HepG2 (cell line): Measurements from ENCODE around the gene LYRM4. TPM values are rescaled to one million over a fixed set of nuclear protein-coding genes. Genes with fewer than 3 reads are reported as not detected.
A peak's percentile ranks its signal among the peaks of the same experiment; 100 is the strongest.

Experiments used
- ARID5B ChIP-seq: IDR thresholded peaks from 2 replicates; pipeline ENCODE4 v1.4.0; 2020; ENCODE audit warnings: mild to moderate bottlenecking, missing genetic modification reagents
- BHLHE40 ChIP-seq: IDR thresholded peaks from 2 replicates; pipeline ENCODE4 v1.6.1; 2011; ENCODE audit warnings: low read length, improper control_type of control experiment
- CC2D1A ChIP-seq: sonication (generic); formaldehyde crosslinking; IDR thresholded peaks from 2 replicates; pipeline ENCODE4 v1.8.1; 2023; ENCODE audit warnings: mild to moderate bottlenecking, missing genetic modification reagents
- GABPB1 ChIP-seq: IDR thresholded peaks from 2 replicates; pipeline ENCODE4 v1.6.1; 2016; ENCODE audit warnings: mild to moderate bottlenecking, missing genetic modification reagents, moderate library complexity, missing compliant biosample characterization
- HOXA3 ChIP-seq: sonication (generic); formaldehyde crosslinking; IDR thresholded peaks from 2 replicates; pipeline ENCODE4 v1.5.0; 2020; ENCODE audit warnings: missing genetic modification reagents
- KDM5B ChIP-seq: sonication (generic); formaldehyde crosslinking; IDR thresholded peaks from 2 replicates; pipeline ENCODE4 v1.4.0; 2020; ENCODE audit warnings: missing genetic modification reagents, mild to moderate bottlenecking, borderline replicate concordance
- MAFF ChIP-seq: IDR thresholded peaks from 2 replicates; pipeline ENCODE4 v1.6.1; 2011; ENCODE audit warnings: low read depth, low read length, improper control_type of control experiment
- MLXIP ChIP-seq: sonication (generic); formaldehyde crosslinking; IDR thresholded peaks from 2 replicates; pipeline ENCODE4 v1.9.0; 2021; ENCODE audit warnings: missing genetic modification reagents, borderline replicate concordance
- MNT ChIP-seq: fragments of 450-650 bp; IDR thresholded peaks from 2 replicates; pipeline ENCODE4 v1.6.1; 2016
- MXD4 ChIP-seq: IDR thresholded peaks from 2 replicates; pipeline ENCODE4 v1.6.1; 2016; ENCODE audit warnings: mild to moderate bottlenecking, missing biosample characterization, missing genetic modification reagents
- NFKB2 ChIP-seq: sonication (generic); formaldehyde crosslinking; IDR thresholded peaks from 2 replicates; pipeline ENCODE4 v1.4.0; 2020; ENCODE audit warnings: missing genetic modification reagents, borderline replicate concordance
- SMC3 ChIP-seq: IDR thresholded peaks from 2 replicates; pipeline ENCODE4 v1.6.1; 2011; ENCODE audit warnings: low read length, improper control_type of control experiment
- ZBTB46 ChIP-seq: sonication (generic); formaldehyde crosslinking; IDR thresholded peaks from 2 replicates; pipeline ENCODE4 v1.4.0; 2020; ENCODE audit warnings: mild to moderate bottlenecking, missing genetic modification reagents, borderline replicate concordance
- ZNF329 ChIP-seq: sonication (generic); formaldehyde crosslinking; IDR thresholded peaks from 2 replicates; pipeline ENCODE4 v1.9.0; 2021; ENCODE audit warnings: low read depth, mild to moderate bottlenecking, missing genetic modification reagents
- ZNF350 ChIP-seq: sonication (generic); formaldehyde crosslinking; IDR thresholded peaks from 2 replicates; pipeline ENCODE4 v1.4.0; 2020; ENCODE audit warnings: mild to moderate bottlenecking, low read depth, missing genetic modification reagents, borderline replicate concordance
- ZNF670 ChIP-seq: sonication (generic); formaldehyde crosslinking; IDR thresholded peaks from 2 replicates; pipeline ENCODE4 v1.8.0; 2022; ENCODE audit warnings: mild to moderate bottlenecking, missing genetic modification reagents, borderline replicate concordance
- ZNF678 ChIP-seq: sonication (generic); formaldehyde crosslinking; IDR thresholded peaks from 2 replicates; pipeline ENCODE4 v1.4.0; 2020; ENCODE audit warnings: mild to moderate bottlenecking, missing genetic modification reagents
- ZNF841 ChIP-seq: sonication (generic); formaldehyde crosslinking; IDR thresholded peaks from 2 replicates; pipeline ENCODE4 v1.8.1; 2023; ENCODE audit warnings: missing genetic modification reagents, borderline replicate concordance
- ZNF891 ChIP-seq: sonication (generic); formaldehyde crosslinking; IDR thresholded peaks from 2 replicates; pipeline ENCODE4 v1.5.0; 2020; ENCODE audit warnings: mild to moderate bottlenecking, missing genetic modification reagents
- polyA plus RNA-seq, 8 experiments: library from polyadenylated mRNA; depleted of rRNA in 3 of 8; stranded (reverse) in 7 of 8; unstranded in 1 of 8; fragments of >200 nt; fragmentation: Illumina TruSeq in 4 of 8; extraction: Trizol in 4 of 8; gene quantifications; 2 replicates each; pipeline versions ENCODE4 v1.2.1 to v1.2.3, GENCODE V29; 2011 to 2016; ENCODE audit warnings: low read depth in 4 of 8, missing spikeins in 1 of 8, mixed read lengths in 1 of 8; ENCODE audit not compliant: insufficient read depth in 1 of 8
- total RNA-seq, 5 experiments: library from RNA; depleted of rRNA; stranded (reverse); fragments of >200 nt; fragmentation: Illumina TruSeq; extraction: Trizol; gene quantifications; 2 replicates each; pipeline ENCODE4 v1.2.3, GENCODE V29; 2016; ENCODE audit warnings: low read depth in 1 of 5

The LYRM4 gene
- total and polyA plus RNA-seq, 2 of the 13 experiments (the other 11 are each of a cell fraction or from before 2014, with no cell fraction given) = 64.6 to 67.5 TPM

- TF ChIP-seq MAFF (no peak), ZNF891 (0 out of 2 replicates have a peak, but pooled peaks have one; percentile 29), MLXIP (CRISPR knock-in tag) (no peak), BHLHE40 (peak; percentile 83), ZNF350 (CRISPR knock-in tag) (0 out of 2 replicates have a peak, but pooled peaks have one; percentile 49), MNT (0 out of 2 replicates have a peak, but pooled peaks have one; percentile 19), CC2D1A (CRISPR knock-in tag) (no peak), GABPB1 (CRISPR knock-in tag) (peak; percentile 22; the same call in 1 of the 2 replicates), NFKB2 (CRISPR knock-in tag) (0 out of 2 replicates have a peak, but pooled peaks have one; percentile 22), MXD4 (CRISPR knock-in tag) (peak; percentile 66; the same call in 1 of the 2 replicates), SMC3 (peak; percentile 91), HOXA3 (CRISPR knock-in tag) (peak; percentile 39; the same call in 1 of the 2 replicates), ZNF329 (CRISPR knock-in tag) (peak; percentile 54; the same call in 1 of the 2 replicates), ARID5B (CRISPR knock-in tag) (peak; percentile 35; the same call in 1 of the 2 replicates), KDM5B (peak; percentile 46; the same call in 1 of the 2 replicates), ZNF678 (no peak), ZBTB46 (CRISPR knock-in tag) (0 out of 2 replicates have a peak, but pooled peaks have one; percentile 64), ZNF670 (CRISPR knock-in tag) (no peak), ZNF841 (CRISPR knock-in tag) (no peak)
These were observed 42.4 kb upstream of the LYRM4 start (continued) for GRCh38 chr6:5302995-5303622.
